HEK293 (cell line): ENCODE results near the gene NFAT5.

Source experiments
- GLI2 ChIP-seq: fragments of 450-650 bp; formaldehyde crosslinking; IDR thresholded peaks from 2 replicates; pipeline ENCODE4; 2017; ENCODE audit warnings: missing biosample characterization, missing genetic modification characterization, low read depth, borderline replicate concordance
- GLIS1 ChIP-seq: fragments of 450-650 bp; formaldehyde crosslinking; IDR thresholded peaks from 2 replicates; pipeline ENCODE4 v1.5.1; 2016; ENCODE audit warnings: missing biosample characterization, missing genetic modification characterization
- IKZF3 ChIP-seq: fragments of 450-650 bp; IDR thresholded peaks from 2 replicates; pipeline ENCODE4 v1.5.0; 2018; ENCODE audit warnings: missing biosample characterization, mild to moderate bottlenecking, missing genetic modification characterization, moderate library complexity
- KLF1 ChIP-seq: fragments of 450-650 bp; formaldehyde crosslinking; IDR thresholded peaks from 2 replicates; pipeline ENCODE4 v1.5.1; 2016; ENCODE audit warnings: missing biosample characterization, missing genetic modification characterization
- SALL2 ChIP-seq: fragments of 450-650 bp; formaldehyde crosslinking; IDR thresholded peaks from 2 replicates; pipeline ENCODE4 v1.5.0; 2017; ENCODE audit warnings: missing biosample characterization, mild to moderate bottlenecking, missing genetic modification characterization, borderline replicate concordance
- SP3 ChIP-seq: fragments of 450-650 bp; formaldehyde crosslinking; IDR thresholded peaks from 2 replicates; pipeline ENCODE4 v1.5.1; 2016; ENCODE audit warnings: missing biosample characterization, missing genetic modification characterization
- ZBTB8A ChIP-seq: fragments of 450-650 bp; formaldehyde crosslinking; IDR thresholded peaks from 2 replicates; pipeline ENCODE4 v1.5.1; 2016; ENCODE audit warnings: missing biosample characterization, missing genetic modification characterization
- ZNF121 ChIP-seq: fragments of 450-650 bp; formaldehyde crosslinking; IDR thresholded peaks from 2 replicates; pipeline ENCODE4 v1.5.1; 2016; ENCODE audit warnings: missing biosample characterization, missing genetic modification characterization
- ZNF133 ChIP-seq: fragments of 450-650 bp; formaldehyde crosslinking; IDR thresholded peaks from 2 replicates; pipeline ENCODE4 v1.5.1; 2016; ENCODE audit warnings: missing biosample characterization, missing genetic modification characterization
- ZNF140 ChIP-seq: fragments of 450-650 bp; formaldehyde crosslinking; IDR thresholded peaks from 2 replicates; pipeline ENCODE4 v1.5.1; 2016; ENCODE audit warnings: missing biosample characterization, missing genetic modification characterization
- ZNF16 ChIP-seq: fragments of 450-650 bp; formaldehyde crosslinking; IDR thresholded peaks from 2 replicates; pipeline ENCODE4 v1.5.1; 2016; ENCODE audit warnings: low read depth, missing biosample characterization, missing genetic modification characterization
- ZNF324 ChIP-seq: fragments of 450-650 bp; formaldehyde crosslinking; IDR thresholded peaks from 2 replicates; pipeline ENCODE4 v1.5.1; 2016; ENCODE audit warnings: missing biosample characterization, missing genetic modification characterization
- ZNF341 ChIP-seq: fragments of 450-650 bp; formaldehyde crosslinking; IDR thresholded peaks from 2 replicates; pipeline ENCODE4; 2016; ENCODE audit warnings: low read depth, missing biosample characterization, missing genetic modification characterization
- ZNF514 ChIP-seq: fragments of 450-650 bp; formaldehyde crosslinking; IDR thresholded peaks from 2 replicates; pipeline ENCODE4 v1.5.1; 2016; ENCODE audit warnings: missing biosample characterization, missing genetic modification characterization
- ZNF548 ChIP-seq: fragments of 450-650 bp; formaldehyde crosslinking; IDR thresholded peaks from 2 replicates; pipeline ENCODE4 v1.5.1; 2016; ENCODE audit warnings: missing biosample characterization, missing genetic modification characterization
- ZNF549 ChIP-seq: fragments of 450-650 bp; IDR thresholded peaks from 2 replicates; pipeline ENCODE4 v1.5.1; 2018; ENCODE audit warnings: missing biosample characterization, missing genetic modification characterization, mild to moderate bottlenecking, inconsistent platforms, moderate library complexity
- ZNF621 ChIP-seq: fragments of 450-650 bp; formaldehyde crosslinking; IDR thresholded peaks from 2 replicates; pipeline ENCODE4 v1.5.1; 2017; ENCODE audit warnings: missing biosample characterization, missing genetic modification characterization
- ZNF664 ChIP-seq: fragments of 450-650 bp; formaldehyde crosslinking; IDR thresholded peaks from 2 replicates; pipeline ENCODE4 v1.5.1; 2016; ENCODE audit warnings: missing biosample characterization, missing genetic modification characterization
- ZNF677 ChIP-seq: fragments of 450-650 bp; IDR thresholded peaks from 2 replicates; pipeline ENCODE4 v1.5.0; 2018; ENCODE audit warnings: missing biosample characterization, mild to moderate bottlenecking, missing genetic modification characterization, moderate library complexity
- ZNF776 ChIP-seq: fragments of 450-650 bp; formaldehyde crosslinking; IDR thresholded peaks from 2 replicates; pipeline ENCODE4 v1.5.0; 2017; ENCODE audit warnings: missing biosample characterization, missing genetic modification characterization, borderline replicate concordance
- TF ChIP-seq, protein P1 (sequence below): fragments of 450-650 bp; formaldehyde crosslinking; IDR thresholded peaks from 2 replicates; pipeline ENCODE4 v1.5.1; 2016; ENCODE audit warnings: missing biosample characterization, missing genetic modification characterization, low read depth
- TF ChIP-seq, protein P2 (sequence below): fragments of 450-650 bp; formaldehyde crosslinking; optimal IDR thresholded peaks from 2 replicates; pipeline ENCODE3; 2016; ENCODE audit warnings: missing biosample characterization, mild to moderate bottlenecking, missing genetic modification characterization
- TF ChIP-seq, protein P3 (sequence below): fragments of 450-650 bp; formaldehyde crosslinking; IDR thresholded peaks from 2 replicates; pipeline ENCODE4 v1.5.1; 2016; ENCODE audit warnings: missing biosample characterization, missing genetic modification characterization
- TF ChIP-seq, protein P4 (sequence below): fragments of 450-650 bp; formaldehyde crosslinking; IDR thresholded peaks from 2 replicates; pipeline ENCODE4 v1.5.1; 2016; ENCODE audit warnings: missing biosample characterization, missing genetic modification characterization
- TF ChIP-seq, protein P5 (sequence below): fragments of 450-650 bp; formaldehyde crosslinking; IDR thresholded peaks from 2 replicates; pipeline ENCODE4 v1.5.1; 2016; ENCODE audit warnings: missing biosample characterization, missing genetic modification characterization
- TF ChIP-seq, protein P6 (sequence below): fragments of 450-650 bp; formaldehyde crosslinking; IDR thresholded peaks from 2 replicates; pipeline ENCODE4 v1.5.1; 2016; ENCODE audit warnings: missing biosample characterization, missing genetic modification characterization
- TF ChIP-seq, protein P7 (sequence below): fragments of 450-650 bp; formaldehyde crosslinking; IDR thresholded peaks from 2 replicates; pipeline ENCODE4 v1.5.1; 2016; ENCODE audit warnings: missing biosample characterization, missing genetic modification characterization, borderline replicate concordance

NFAT5 gene

DNA sequence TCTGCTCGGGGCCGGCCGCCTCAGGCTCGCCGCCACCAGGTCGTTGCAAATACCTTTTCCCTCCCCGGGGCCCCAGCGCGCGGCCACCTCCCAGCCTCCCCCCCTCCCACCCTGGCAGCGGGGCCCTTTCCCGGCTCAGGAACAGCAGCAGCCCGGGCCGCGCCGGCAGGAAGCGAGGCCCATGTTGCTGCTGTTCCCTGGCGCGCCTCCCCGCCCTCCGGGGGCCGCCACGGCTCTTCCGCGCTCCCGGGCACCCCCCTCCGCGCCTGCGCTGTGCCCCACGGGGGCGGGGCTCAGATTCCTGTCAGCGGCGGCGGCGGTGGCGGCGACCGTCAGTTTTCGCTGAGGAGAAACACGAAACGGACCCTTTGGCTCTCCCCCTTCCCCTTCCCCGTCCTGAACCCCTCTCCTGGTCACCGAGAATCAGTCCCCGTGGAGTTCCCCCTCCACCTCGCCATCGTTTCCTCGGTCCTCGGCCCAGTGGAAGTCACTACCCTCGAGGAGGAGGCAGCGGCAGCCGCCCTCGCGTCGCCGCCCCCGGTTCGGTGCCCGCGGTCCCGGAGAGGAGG, at the start of gene NFAT5 (continued):
- TF ChIP-seq, protein P1, sequence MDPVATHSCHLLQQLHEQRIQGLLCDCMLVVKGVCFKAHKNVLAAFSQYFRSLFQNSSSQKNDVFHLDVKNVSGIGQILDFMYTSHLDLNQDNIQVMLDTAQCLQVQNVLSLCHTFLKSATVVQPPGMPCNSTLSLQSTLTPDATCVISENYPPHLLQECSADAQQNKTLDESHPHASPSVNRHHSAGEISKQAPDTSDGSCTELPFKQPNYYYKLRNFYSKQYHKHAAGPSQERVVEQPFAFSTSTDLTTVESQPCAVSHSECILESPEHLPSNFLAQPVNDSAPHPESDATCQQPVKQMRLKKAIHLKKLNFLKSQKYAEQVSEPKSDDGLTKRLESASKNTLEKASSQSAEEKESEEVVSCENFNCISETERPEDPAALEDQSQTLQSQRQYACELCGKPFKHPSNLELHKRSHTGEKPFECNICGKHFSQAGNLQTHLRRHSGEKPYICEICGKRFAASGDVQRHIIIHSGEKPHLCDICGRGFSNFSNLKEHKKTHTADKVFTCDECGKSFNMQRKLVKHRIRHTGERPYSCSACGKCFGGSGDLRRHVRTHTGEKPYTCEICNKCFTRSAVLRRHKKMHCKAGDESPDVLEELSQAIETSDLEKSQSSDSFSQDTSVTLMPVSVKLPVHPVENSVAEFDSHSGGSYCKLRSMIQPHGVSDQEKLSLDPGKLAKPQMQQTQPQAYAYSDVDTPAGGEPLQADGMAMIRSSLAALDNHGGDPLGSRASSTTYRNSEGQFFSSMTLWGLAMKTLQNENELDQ: no peak
- TF ChIP-seq ZNF140 (tag by site-specific recombination): no peak
- no peak for TF ChIP-seq ZNF548 (tag by site-specific recombination)
- TF ChIP-seq SP3 (tag by site-specific recombination): peak; percentile 56
- TF ChIP-seq ZNF549 (tag by site-specific recombination): no peak
- peak; percentile 99 for TF ChIP-seq ZNF341 (tag by site-specific recombination)
- TF ChIP-seq ZNF677 (tag by site-specific recombination): 0 out of 2 replicates have a peak, but pooled peaks have one; percentile 2
- no peak for TF ChIP-seq ZNF776 (tag by site-specific recombination)
- peak; percentile 98 for TF ChIP-seq IKZF3 (tag by site-specific recombination)
- TF ChIP-seq, protein P2, sequence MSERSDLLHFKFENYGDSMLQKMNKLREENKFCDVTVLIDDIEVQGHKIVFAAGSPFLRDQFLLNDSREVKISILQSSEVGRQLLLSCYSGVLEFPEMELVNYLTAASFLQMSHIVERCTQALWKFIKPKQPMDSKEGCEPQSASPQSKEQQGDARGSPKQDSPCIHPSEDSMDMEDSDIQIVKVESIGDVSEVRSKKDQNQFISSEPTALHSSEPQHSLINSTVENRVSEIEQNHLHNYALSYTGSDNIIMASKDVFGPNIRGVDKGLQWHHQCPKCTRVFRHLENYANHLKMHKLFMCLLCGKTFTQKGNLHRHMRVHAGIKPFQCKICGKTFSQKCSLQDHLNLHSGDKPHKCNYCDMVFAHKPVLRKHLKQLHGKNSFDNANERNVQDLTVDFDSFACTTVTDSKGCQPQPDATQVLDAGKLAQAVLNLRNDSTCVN (tag by site-specific recombination): peak; percentile 76
- TF ChIP-seq, protein P3, sequence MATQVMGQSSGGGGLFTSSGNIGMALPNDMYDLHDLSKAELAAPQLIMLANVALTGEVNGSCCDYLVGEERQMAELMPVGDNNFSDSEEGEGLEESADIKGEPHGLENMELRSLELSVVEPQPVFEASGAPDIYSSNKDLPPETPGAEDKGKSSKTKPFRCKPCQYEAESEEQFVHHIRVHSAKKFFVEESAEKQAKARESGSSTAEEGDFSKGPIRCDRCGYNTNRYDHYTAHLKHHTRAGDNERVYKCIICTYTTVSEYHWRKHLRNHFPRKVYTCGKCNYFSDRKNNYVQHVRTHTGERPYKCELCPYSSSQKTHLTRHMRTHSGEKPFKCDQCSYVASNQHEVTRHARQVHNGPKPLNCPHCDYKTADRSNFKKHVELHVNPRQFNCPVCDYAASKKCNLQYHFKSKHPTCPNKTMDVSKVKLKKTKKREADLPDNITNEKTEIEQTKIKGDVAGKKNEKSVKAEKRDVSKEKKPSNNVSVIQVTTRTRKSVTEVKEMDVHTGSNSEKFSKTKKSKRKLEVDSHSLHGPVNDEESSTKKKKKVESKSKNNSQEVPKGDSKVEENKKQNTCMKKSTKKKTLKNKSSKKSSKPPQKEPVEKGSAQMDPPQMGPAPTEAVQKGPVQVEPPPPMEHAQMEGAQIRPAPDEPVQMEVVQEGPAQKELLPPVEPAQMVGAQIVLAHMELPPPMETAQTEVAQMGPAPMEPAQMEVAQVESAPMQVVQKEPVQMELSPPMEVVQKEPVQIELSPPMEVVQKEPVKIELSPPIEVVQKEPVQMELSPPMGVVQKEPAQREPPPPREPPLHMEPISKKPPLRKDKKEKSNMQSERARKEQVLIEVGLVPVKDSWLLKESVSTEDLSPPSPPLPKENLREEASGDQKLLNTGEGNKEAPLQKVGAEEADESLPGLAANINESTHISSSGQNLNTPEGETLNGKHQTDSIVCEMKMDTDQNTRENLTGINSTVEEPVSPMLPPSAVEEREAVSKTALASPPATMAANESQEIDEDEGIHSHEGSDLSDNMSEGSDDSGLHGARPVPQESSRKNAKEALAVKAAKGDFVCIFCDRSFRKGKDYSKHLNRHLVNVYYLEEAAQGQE: no peak
- no peak for TF ChIP-seq ZNF133 (tag by site-specific recombination)
- TF ChIP-seq ZNF121 (tag by site-specific recombination): 0 out of 2 replicates have a peak, but pooled peaks have one; percentile 24
- TF ChIP-seq ZBTB8A (tag by site-specific recombination): no peak
- TF ChIP-seq SALL2 (tag by site-specific recombination): no peak
- no peak for TF ChIP-seq ZNF664
- TF ChIP-seq, protein P4, sequence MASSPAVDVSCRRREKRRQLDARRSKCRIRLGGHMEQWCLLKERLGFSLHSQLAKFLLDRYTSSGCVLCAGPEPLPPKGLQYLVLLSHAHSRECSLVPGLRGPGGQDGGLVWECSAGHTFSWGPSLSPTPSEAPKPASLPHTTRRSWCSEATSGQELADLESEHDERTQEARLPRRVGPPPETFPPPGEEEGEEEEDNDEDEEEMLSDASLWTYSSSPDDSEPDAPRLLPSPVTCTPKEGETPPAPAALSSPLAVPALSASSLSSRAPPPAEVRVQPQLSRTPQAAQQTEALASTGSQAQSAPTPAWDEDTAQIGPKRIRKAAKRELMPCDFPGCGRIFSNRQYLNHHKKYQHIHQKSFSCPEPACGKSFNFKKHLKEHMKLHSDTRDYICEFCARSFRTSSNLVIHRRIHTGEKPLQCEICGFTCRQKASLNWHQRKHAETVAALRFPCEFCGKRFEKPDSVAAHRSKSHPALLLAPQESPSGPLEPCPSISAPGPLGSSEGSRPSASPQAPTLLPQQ (tag by site-specific recombination): peak; percentile 91
- no peak for TF ChIP-seq KLF1 (tag by site-specific recombination)
- peak; percentile 40; the same call in 1 of the 2 replicates for TF ChIP-seq GLIS1 (tag by site-specific recombination)
- TF ChIP-seq, protein P5, sequence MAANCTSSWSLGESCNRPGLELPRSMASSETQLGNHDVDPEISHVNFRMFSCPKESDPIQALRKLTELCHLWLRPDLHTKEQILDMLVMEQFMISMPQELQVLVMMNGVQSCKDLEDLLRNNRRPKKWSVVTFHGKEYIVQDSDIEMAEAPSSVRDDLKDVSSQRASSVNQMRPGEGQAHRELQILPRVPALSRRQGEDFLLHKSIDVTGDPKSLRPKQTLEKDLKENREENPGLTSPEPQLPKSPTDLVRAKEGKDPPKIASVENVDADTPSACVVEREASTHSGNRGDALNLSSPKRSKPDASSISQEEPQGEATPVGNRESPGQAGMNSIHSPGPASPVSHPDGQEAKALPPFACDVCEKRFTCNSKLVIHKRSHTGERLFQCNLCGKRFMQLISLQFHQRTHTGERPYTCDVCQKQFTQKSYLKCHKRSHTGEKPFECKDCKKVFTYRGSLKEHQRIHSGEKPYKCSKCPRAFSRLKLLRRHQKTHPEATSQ (tag by site-specific recombination): no peak
- TF ChIP-seq ZNF621 (tag by site-specific recombination): no peak
- no peak for TF ChIP-seq ZNF514 (tag by site-specific recombination)
- TF ChIP-seq, protein P6, sequence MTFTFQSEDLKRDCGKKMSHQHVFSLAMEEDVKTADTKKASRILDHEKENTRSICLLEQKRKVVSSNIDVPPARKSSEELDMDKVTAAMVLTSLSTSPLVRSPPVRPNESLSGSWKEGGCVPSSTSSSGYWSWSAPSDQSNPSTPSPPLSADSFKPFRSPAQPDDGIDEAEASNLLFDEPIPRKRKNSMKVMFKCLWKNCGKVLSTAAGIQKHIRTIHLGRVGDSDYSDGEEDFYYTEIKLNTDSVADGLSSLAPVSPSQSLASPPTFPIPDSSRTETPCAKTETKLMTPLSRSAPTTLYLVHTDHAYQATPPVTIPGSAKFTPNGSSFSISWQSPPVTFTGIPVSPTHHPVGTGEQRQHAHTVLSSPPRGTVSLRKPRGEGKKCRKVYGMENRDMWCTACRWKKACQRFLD: no peak
- no peak for TF ChIP-seq ZNF16 (tag by site-specific recombination)
- TF ChIP-seq GLI2: no peak
- 0 out of 2 replicates have a peak, but pooled peaks have one; percentile 15 for TF ChIP-seq ZNF324 (tag by site-specific recombination)
- TF ChIP-seq, protein P7, sequence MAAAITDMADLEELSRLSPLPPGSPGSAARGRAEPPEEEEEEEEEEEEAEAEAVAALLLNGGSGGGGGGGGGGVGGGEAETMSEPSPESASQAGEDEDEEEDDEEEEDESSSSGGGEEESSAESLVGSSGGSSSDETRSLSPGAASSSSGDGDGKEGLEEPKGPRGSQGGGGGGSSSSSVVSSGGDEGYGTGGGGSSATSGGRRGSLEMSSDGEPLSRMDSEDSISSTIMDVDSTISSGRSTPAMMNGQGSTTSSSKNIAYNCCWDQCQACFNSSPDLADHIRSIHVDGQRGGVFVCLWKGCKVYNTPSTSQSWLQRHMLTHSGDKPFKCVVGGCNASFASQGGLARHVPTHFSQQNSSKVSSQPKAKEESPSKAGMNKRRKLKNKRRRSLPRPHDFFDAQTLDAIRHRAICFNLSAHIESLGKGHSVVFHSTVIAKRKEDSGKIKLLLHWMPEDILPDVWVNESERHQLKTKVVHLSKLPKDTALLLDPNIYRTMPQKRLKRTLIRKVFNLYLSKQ (tag by site-specific recombination): no peak
